Measurements from ENCODE around the gene MAMLD1. TPM values are rescaled to one million over a fixed set of nuclear protein-coding genes. Genes with fewer than 3 reads are reported as not detected.

The MAMLD1 gene
- total RNA-seq, 1 experiment from 2014 or later: 0.48 TPM

- no peak overlapping the region for H3T11ph ChIP-seq (ENCODE audit: low read length)
- no peak overlapping the region for H2AK5ac ChIP-seq (ENCODE audit: insufficient read length, low read length)
- no peak for TF ChIP-seq CTCF (conservative IDR thresholded peaks at IDR 0.05)
- H3K79me2 ChIP-seq (ENCODE audit: insufficient read depth, low read length): no peaks in the 10 kb centered on the region
- H2BK120ac ChIP-seq (ENCODE audit: low read depth, low read length, poor library complexity, severe bottlenecking): no peak overlapping the region
- H3K27me3 ChIP-seq (ENCODE audit: insufficient read depth, low read length): no peaks in the 10 kb centered on the region
- Mint-ChIP-seq H3K9me3 (peaks cover 34 to 43% of the 10 kb centered on the region in 2 experiments), H3K4me1 (peaks cover 11% of the 10 kb centered on the region in 2 experiments), H3K36me3 (ENCODE audit: insufficient read depth in 1 of 3, low read depth in 3 of 3) (no peaks in the 10 kb centered on the region; a peak in 4 of 7 replicates), H3K4me3 (no peak overlapping the region), H3K27me3 (ENCODE audit: low read depth) (peaks cover 3% of the 10 kb centered on the region; the same call in 1 of the 2 replicates), H3K27ac (no peak overlapping the region)
- H3K18ac ChIP-seq (ENCODE audit: insufficient read length, low read depth, low read length): no peak overlapping the region
- H2AFZ ChIP-seq (ENCODE audit: low read length): no peak overlapping the region
- H2BK15ac ChIP-seq (ENCODE audit: low read depth, low read length): no peak overlapping the region
- H4K5ac ChIP-seq (ENCODE audit: insufficient read length, low read depth, low read length): no peak overlapping the region
- no CpG with 5 or more reads among the region's 6 CpGs for WGBS (ENCODE audit: extremely low coverage, insufficient read length, low lambda C conversion rate)
- no peaks in the 10 kb centered on the region for H4K20me1 ChIP-seq (ENCODE audit: control insufficient read depth, insufficient read depth, insufficient read length)
- H3K9me3 ChIP-seq (ENCODE audit: control insufficient read depth, low read depth, low read length): peaks cover 4% of the 10 kb centered on the region
- no peak overlapping the region for H3K14ac ChIP-seq (ENCODE audit: insufficient read depth, low read length)
- H4K91ac ChIP-seq (ENCODE audit: insufficient read length, low read depth, low read length): no peak overlapping the region
- H3K56ac ChIP-seq (ENCODE audit: insufficient read length, low read depth, low read length): no peak overlapping the region
- H3K23me2 ChIP-seq (ENCODE audit: insufficient read length, low read depth, low read length, poor library complexity, severe bottlenecking): no peaks in the 10 kb centered on the region
- H2BK5ac ChIP-seq (ENCODE audit: insufficient read length, low read length): no peak overlapping the region
- H2BK20ac ChIP-seq (ENCODE audit: low read depth, low read length, poor library complexity, severe bottlenecking): no peak overlapping the region
- no peak overlapping the region for H3K4me2 ChIP-seq (ENCODE audit: insufficient read depth, insufficient read length, low read length)
- no peak for DNase-seq
- H3K9ac ChIP-seq (ENCODE audit: extremely low read depth, insufficient read length, low read length): no peak overlapping the region
- H3K4ac ChIP-seq (ENCODE audit: low read depth, low read length): no peak overlapping the region
- no peaks in the 10 kb centered on the region; the same call in 1 of the 2 replicates for H3K4me1 ChIP-seq (ENCODE audit: insufficient read depth, low read length)
- no peaks in the 10 kb centered on the region for H3K79me1 ChIP-seq (ENCODE audit: insufficient read depth, low read depth, low read length, poor library complexity, severe bottlenecking)
- no peak overlapping the region for H4K8ac ChIP-seq (replicated peaks; ENCODE audit: insufficient read length, low read depth, low read length)
- no peak overlapping the region for H3K23ac ChIP-seq (ENCODE audit: insufficient read length, low read depth, low read length)
- H2BK12ac ChIP-seq (ENCODE audit: insufficient read length, low read depth, low read length): no peak overlapping the region
- H3K27ac ChIP-seq (ENCODE audit: insufficient read length, low read depth, low read length): no peak overlapping the region
Observed at GRCh38 chrX:150416469-150416868, 53.4 kb downstream of the MAMLD1 start.
